Spleen (tissue), 7 donors: ENCODE measurements around the gene ITIH1.

Source experiments
- POLR2A ChIP-seq, 3 donors: fragments of 450-650 bp; IDR thresholded peaks; one replicate each; pipeline ENCODE4 v1.5.1; 2017; ENCODE audit warnings: antibody characterized with exemption in 3 of 3, mild to moderate bottlenecking in 1 of 3
- POLR2AphosphoS5 ChIP-seq, 3 donors: sonication (generic); formaldehyde crosslinking; IDR thresholded peaks; one replicate each; pipeline ENCODE4 v1.5.1; 2017; ENCODE audit warnings: antibody characterized with exemption in 3 of 3
- TF ChIP-seq, protein P1 (sequence below), 11 experiments: fragments of 200-600 bp in 7 of 11; fragments of 450-650 bp in 4 of 11; sonication (generic) in 4 of 11; IDR thresholded peaks in 8 of 11; conservative IDR thresholded peaks in 3 of 11; 1 replicate in 7 of 11; 2 replicates in 4 of 11; pipeline versions ENCODE4 v1.4.0 to v1.8.0; 2016 to 2021; ENCODE audit warnings: antibody characterized with exemption in 11 of 11, inconsistent platforms in 4 of 11, mild to moderate bottlenecking in 1 of 11
- donor health status: DM: no; HTN: no; CAD: no; lungs with moderate emphysema.
- donor health status: DM: no; HTN: no; CAD: no.
- donor health status: DM: no; HTN: no; CAD: no.

DNA sequence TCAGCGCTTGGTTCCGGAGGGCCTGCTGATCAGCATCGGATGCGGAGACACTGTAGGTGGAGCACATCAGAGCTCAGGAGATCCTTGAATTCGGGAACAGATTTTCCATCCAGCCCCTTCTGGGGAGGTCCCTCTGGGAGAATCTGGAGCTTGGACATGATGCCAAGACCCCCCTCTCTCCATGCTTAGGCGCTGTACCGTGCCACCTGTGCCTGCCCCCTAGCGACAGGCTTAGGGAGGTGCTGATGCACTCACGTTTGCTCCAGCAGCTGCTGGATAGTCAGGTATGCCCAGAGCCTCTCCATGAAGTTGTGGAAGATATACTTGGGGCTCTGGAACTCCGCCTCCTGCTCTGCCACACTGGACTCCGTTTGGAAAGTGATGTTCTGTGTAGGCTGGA is 43.3 kb downstream of the ITIH1 start:
- TF ChIP-seq, protein P1, sequence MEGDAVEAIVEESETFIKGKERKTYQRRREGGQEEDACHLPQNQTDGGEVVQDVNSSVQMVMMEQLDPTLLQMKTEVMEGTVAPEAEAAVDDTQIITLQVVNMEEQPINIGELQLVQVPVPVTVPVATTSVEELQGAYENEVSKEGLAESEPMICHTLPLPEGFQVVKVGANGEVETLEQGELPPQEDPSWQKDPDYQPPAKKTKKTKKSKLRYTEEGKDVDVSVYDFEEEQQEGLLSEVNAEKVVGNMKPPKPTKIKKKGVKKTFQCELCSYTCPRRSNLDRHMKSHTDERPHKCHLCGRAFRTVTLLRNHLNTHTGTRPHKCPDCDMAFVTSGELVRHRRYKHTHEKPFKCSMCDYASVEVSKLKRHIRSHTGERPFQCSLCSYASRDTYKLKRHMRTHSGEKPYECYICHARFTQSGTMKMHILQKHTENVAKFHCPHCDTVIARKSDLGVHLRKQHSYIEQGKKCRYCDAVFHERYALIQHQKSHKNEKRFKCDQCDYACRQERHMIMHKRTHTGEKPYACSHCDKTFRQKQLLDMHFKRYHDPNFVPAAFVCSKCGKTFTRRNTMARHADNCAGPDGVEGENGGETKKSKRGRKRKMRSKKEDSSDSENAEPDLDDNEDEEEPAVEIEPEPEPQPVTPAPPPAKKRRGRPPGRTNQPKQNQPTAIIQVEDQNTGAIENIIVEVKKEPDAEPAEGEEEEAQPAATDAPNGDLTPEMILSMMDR (IDR thresholded peaks at IDR 0.05 in 8 of 11, conservative IDR thresholded peaks at IDR 0.05 in 3 of 11), result peak in 8 of 11 experiments; percentile 15 to 65 (median 49)
- TF ChIP-seq POLR2A (IDR thresholded peaks at IDR 0.05) (no peak), POLR2AphosphoS5 (IDR thresholded peaks at IDR 0.05) (no peak)
